ENCODE data around the gene CCDC39. TPM values are rescaled to one million over a fixed set of nuclear protein-coding genes. Genes with fewer than 3 reads are reported as not detected.
A peak's percentile ranks its signal among the peaks of the same experiment; 100 is the strongest.

Gene CCDC39
- total and polyA plus RNA-seq, 9 of the 15 experiments (the other 6 are each of a cell fraction or from before 2014, with no cell fraction given) = not detected

DNA sequence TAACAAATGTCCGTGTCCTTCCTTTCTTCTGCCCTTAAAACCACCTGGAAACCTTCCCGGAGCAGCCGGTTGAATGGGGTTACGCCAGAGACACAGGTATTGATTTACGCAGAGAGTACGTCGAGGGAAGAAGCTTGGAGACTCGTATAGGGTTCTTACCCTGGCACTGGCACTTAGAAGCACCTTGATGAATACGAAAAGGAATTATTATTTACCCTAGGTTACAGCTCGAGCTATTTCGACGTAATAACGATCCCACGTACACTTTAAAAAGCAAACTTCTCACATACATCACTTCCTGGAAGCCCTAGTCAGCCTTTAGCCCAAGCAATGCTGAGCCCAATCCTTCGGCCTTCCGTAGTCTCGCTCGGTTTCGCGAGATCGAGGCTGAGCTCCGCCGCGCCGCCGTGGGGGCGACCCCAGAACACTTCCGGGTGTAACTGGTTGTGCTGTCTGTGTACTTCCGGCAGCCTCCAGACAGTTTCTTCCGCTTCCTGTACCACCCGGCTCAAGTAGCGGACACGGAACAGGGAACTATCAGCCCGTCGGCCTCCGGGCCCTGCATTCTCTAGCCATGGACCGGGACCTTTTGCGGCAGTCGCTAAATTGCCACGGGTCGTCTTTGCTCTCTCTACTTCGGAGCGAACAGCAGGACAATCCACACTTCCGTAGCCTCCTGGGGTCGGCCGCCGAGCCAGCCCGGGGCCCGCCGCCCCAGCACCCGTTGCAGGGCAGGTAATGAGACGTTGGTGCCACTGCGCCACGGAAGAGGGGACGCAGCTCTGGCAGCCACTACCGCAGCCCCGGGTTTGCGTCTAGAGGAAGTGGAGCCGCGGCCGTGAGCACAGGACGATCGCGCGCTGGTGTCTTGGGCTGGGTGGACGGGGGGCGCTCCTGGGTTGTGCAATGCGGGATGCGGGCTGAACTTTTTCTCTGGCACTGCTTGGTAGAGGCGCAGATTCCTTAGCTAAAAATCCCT is 77.3 kb downstream of the CCDC39 start, which contains the start of gene TTC14 (continued):
- TF ChIP-seq CTCFL (IDR thresholded peaks at IDR 0.05; ENCODE audit: borderline replicate concordance, insufficient read depth, low read depth, low read length, poor library complexity, severe bottlenecking) (peak; percentile 42), NFRKB (IDR thresholded peaks at IDR 0.05; ENCODE audit: low read depth) (no peak), MCM2 (IDR thresholded peaks at IDR 0.05; ENCODE audit: low read depth) (no peak), FOSL1 (tag; conservative IDR thresholded peaks at IDR 0.05) (no peak), SMAD1 (IDR thresholded peaks at IDR 0.05; ENCODE audit: low read depth, low read length, partially characterized antibody) (no peak), SMARCA4 (IDR thresholded peaks at IDR 0.05) (0 out of 2 replicates have a peak, but pooled peaks have one; percentile 14), SIRT6 (IDR thresholded peaks at IDR 0.05; ENCODE audit: low read depth, low read length) (no peak), CC2D1A (IDR thresholded peaks at IDR 0.05) (peak; percentile 77; the same call in 1 of the 2 replicates), CBX8 (IDR thresholded peaks at IDR 0.05; ENCODE audit: borderline replicate concordance, extremely low read depth, low read depth, low read length, poor library complexity, severe bottlenecking) (no peak), CREB5 (CRISPR knock-in tag; IDR thresholded peaks at IDR 0.05) (no peak), ILK (tag; IDR thresholded peaks at IDR 0.05; ENCODE audit: borderline replicate concordance, low read depth) (no peak), ZNF133 (CRISPR knock-in tag; IDR thresholded peaks at IDR 0.05) (no peak), BRF1 (IDR thresholded peaks at IDR 0.05; ENCODE audit: borderline replicate concordance, extremely low read depth, insufficient read length) (no peak)
- TF ChIP-seq, protein P1, sequence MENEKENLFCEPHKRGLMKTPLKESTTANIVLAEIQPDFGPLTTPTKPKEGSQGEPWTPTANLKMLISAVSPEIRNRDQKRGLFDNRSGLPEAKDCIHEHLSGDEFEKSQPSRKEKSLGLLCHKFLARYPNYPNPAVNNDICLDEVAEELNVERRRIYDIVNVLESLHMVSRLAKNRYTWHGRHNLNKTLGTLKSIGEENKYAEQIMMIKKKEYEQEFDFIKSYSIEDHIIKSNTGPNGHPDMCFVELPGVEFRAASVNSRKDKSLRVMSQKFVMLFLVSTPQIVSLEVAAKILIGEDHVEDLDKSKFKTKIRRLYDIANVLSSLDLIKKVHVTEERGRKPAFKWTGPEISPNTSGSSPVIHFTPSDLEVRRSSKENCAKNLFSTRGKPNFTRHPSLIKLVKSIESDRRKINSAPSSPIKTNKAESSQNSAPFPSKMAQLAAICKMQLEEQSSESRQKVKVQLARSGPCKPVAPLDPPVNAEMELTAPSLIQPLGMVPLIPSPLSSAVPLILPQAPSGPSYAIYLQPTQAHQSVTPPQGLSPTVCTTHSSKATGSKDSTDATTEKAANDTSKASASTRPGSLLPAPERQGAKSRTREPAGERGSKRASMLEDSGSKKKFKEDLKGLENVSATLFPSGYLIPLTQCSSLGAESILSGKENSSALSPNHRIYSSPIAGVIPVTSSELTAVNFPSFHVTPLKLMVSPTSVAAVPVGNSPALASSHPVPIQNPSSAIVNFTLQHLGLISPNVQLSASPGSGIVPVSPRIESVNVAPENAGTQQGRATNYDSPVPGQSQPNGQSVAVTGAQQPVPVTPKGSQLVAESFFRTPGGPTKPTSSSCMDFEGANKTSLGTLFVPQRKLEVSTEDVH (IDR thresholded peaks at IDR 0.05; ENCODE audit: low read depth, partially characterized antibody) = peak; percentile 95
- TF ChIP-seq, protein P2, sequence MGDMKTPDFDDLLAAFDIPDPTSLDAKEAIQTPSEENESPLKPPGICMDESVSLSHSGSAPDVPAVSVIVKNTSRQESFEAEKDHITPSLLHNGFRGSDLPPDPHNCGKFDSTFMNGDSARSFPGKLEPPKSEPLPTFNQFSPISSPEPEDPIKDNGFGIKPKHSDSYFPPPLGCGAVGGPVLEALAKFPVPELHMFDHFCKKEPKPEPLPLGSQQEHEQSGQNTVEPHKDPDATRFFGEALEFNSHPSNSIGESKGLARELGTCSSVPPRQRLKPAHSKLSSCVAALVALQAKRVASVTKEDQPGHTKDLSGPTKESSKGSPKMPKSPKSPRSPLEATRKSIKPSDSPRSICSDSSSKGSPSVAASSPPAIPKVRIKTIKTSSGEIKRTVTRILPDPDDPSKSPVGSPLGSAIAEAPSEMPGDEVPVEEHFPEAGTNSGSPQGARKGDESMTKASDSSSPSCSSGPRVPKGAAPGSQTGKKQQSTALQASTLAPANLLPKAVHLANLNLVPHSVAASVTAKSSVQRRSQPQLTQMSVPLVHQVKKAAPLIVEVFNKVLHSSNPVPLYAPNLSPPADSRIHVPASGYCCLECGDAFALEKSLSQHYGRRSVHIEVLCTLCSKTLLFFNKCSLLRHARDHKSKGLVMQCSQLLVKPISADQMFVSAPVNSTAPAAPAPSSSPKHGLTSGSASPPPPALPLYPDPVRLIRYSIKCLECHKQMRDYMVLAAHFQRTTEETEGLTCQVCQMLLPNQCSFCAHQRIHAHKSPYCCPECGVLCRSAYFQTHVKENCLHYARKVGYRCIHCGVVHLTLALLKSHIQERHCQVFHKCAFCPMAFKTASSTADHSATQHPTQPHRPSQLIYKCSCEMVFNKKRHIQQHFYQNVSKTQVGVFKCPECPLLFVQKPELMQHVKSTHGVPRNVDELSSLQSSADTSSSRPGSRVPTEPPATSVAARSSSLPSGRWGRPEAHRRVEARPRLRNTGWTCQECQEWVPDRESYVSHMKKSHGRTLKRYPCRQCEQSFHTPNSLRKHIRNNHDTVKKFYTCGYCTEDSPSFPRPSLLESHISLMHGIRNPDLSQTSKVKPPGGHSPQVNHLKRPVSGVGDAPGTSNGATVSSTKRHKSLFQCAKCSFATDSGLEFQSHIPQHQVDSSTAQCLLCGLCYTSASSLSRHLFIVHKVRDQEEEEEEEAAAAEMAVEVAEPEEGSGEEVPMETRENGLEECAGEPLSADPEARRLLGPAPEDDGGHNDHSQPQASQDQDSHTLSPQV (IDR thresholded peaks at IDR 0.05) = no peak

Data from K562 (cell line).